HG03135 (cell line): Measurements from ENCODE around the gene SPSB1.
A peak's percentile ranks its signal among the peaks of the same experiment; 100 is the strongest.

ENCODE experiments used
- ATAC-seq: cut with Tn5 transposase; IDR thresholded peaks from one replicate; pipeline ENCODE4 v1.9.1; 2021; ENCODE audit warnings: mild to moderate bottlenecking, moderate library complexity; ENCODE audit not compliant: unreplicated experiment

SPSB1 gene

GRCh38 chr1:9413877-9414213 lies 121.2 kb downstream of the SPSB1 start:
- ATAC-seq = peak; percentile 10

GRCh38 chr1:9416506-9416905 lies 123.8 kb downstream of the SPSB1 start:
- ATAC-seq = no peak

- ATAC-seq = no peak
These were observed 124.3 kb downstream of the SPSB1 start for GRCh38 chr1:9416918-9417500.

- ATAC-seq = no peak
These were observed 125.0 kb downstream of the SPSB1 start for GRCh38 chr1:9417695-9418094.

GRCh38 chr1:9418851-9419250 lies 126.2 kb downstream of the SPSB1 start:
- ATAC-seq = no peak
